Measurements from ENCODE around the gene PDE4D.

PDE4D gene

DNA sequence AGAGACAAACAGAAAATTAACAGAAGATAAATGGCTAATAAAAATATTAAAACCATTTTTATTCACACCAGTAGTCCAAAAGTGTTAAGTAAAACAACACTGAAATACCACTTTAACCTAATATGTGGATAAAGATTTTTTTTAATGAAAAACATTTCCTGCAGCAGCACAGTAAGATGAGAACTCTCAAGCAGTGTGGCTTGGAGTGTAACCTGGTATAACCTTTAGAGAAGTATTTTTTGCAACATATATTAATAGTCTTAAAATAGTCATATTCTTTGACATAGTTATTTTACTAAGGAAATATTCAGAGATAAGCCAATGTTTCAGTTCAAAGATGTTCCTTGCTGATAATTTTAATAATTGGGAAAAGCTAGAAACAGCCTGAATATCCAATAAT lies 644.4 kb downstream of the PDE4D start:
- TF ChIP-seq, protein P1, sequence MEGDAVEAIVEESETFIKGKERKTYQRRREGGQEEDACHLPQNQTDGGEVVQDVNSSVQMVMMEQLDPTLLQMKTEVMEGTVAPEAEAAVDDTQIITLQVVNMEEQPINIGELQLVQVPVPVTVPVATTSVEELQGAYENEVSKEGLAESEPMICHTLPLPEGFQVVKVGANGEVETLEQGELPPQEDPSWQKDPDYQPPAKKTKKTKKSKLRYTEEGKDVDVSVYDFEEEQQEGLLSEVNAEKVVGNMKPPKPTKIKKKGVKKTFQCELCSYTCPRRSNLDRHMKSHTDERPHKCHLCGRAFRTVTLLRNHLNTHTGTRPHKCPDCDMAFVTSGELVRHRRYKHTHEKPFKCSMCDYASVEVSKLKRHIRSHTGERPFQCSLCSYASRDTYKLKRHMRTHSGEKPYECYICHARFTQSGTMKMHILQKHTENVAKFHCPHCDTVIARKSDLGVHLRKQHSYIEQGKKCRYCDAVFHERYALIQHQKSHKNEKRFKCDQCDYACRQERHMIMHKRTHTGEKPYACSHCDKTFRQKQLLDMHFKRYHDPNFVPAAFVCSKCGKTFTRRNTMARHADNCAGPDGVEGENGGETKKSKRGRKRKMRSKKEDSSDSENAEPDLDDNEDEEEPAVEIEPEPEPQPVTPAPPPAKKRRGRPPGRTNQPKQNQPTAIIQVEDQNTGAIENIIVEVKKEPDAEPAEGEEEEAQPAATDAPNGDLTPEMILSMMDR (IDR thresholded peaks at IDR 0.05; ENCODE audit: low read length) = no peak
- TF ChIP-seq EZH2phosphoT487 (IDR thresholded peaks at IDR 0.05; ENCODE audit: low read length) (no peak), EZH2 (optimal IDR thresholded peaks at IDR 0.05; ENCODE audit: low read depth, low read length) (no peak)
- Histone ChIP-seq H3K4me1 (ENCODE audit: low read length) (no peaks in the 10 kb centered on the region), H3K9ac (ENCODE audit: low read length) (no peak overlapping the region), H3K4me3 (ENCODE audit: low read length) (no peak overlapping the region), H3K9me3 (replicated peaks; ENCODE audit: insufficient read depth, low read length) (no peaks in the 10 kb centered on the region), H4K20me1 (ENCODE audit: insufficient read depth, low read length) (no peaks in the 10 kb centered on the region), H2AFZ (ENCODE audit: low read length) (no peak overlapping the region), H3K36me3 (replicated peaks; ENCODE audit: insufficient read depth, low read length) (no peaks in the 10 kb centered on the region), H3K9me2 (replicated peaks; ENCODE audit: insufficient read depth, low read length) (no peaks in the 10 kb centered on the region), H3K27ac (ENCODE audit: low read length) (no peak overlapping the region), H3K79me2 (ENCODE audit: low read length) (no peaks in the 10 kb centered on the region), H3K27me3 (replicated peaks; ENCODE audit: insufficient read depth, low read length) (no peaks in the 10 kb centered on the region), H3K4me2 (ENCODE audit: low read depth, low read length) (no peak overlapping the region), H3F3A (ENCODE audit: insufficient read depth, low read length) (no peaks in the 10 kb centered on the region)
- DNase-seq = no peak

DNA sequence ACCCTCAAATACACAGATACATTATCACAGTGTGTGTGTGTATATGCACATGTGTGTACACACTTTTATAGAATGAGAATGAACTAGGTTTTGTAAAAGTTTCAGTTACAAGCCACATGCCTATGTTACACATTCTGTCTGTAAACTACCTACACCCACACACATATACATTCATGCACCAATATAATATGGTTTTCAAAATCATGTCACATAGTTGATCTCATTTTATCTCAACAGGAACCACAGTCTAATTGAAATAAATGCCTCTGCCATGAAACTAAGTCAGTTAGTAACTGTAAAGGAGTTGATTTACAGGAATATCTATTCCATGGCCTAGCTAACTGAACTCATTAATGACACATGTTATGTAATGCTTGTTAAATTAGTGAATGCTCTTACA lies 646.6 kb downstream of the PDE4D start:
- Histone ChIP-seq H3K27ac (ENCODE audit: low read length) (no peak overlapping the region), H4K20me1 (ENCODE audit: insufficient read depth, low read length) (no peaks in the 10 kb centered on the region), H3K79me2 (ENCODE audit: low read length) (no peaks in the 10 kb centered on the region), H2AFZ (ENCODE audit: low read length) (no peak overlapping the region), H3K4me1 (ENCODE audit: low read length) (no peaks in the 10 kb centered on the region), H3F3A (ENCODE audit: insufficient read depth, low read length) (no peaks in the 10 kb centered on the region), H3K9ac (ENCODE audit: low read length) (no peak overlapping the region), H3K9me2 (replicated peaks; ENCODE audit: insufficient read depth, low read length) (no peaks in the 10 kb centered on the region), H3K4me3 (ENCODE audit: low read length) (no peak overlapping the region), H3K36me3 (replicated peaks; ENCODE audit: insufficient read depth, low read length) (no peaks in the 10 kb centered on the region), H3K27me3 (replicated peaks; ENCODE audit: insufficient read depth, low read length) (no peaks in the 10 kb centered on the region), H3K4me2 (ENCODE audit: low read depth, low read length) (no peak overlapping the region), H3K9me3 (replicated peaks; ENCODE audit: insufficient read depth, low read length) (no peaks in the 10 kb centered on the region)
- TF ChIP-seq EZH2 (optimal IDR thresholded peaks at IDR 0.05; ENCODE audit: low read depth, low read length) (no peak), EZH2phosphoT487 (IDR thresholded peaks at IDR 0.05; ENCODE audit: low read length) (no peak)
- TF ChIP-seq, protein P1 (IDR thresholded peaks at IDR 0.05; ENCODE audit: low read length) = no peak
- DNase-seq = no peak

DNA sequence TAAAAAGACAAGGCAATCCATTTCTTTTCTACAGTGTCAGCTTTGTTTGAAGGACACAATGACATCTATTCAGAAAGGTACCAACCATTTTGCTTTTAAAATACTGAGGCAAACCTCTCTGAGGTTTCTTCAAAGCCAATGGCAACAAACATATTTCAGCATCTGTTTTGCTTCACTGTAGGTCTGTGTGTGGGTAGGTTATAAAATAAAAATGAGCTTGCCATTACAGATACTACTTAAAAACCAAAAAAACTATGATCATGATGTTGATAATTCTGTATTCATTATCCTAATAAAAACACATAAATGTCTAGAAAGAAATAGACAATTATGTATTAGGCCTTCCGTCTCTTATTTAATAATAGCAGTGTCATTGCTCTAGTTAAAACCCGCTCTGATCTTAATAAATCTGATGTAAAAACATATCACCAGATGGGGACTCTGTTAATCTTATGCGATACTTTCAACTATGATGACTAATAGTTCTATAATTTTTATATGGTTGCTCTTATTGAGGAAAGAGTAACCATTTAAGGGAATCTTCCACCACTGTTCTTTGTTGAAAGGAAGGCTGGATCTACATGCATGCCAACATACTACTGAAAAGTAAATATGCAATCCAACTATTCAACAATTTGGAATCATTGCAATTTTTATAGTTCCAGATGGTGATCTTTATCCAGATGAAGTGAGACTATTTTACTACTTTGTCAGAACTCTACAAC lies 647.2 kb downstream of the PDE4D start:
- Histone ChIP-seq H3K4me1 (ENCODE audit: low read length) (no peaks in the 10 kb centered on the region), H3K79me2 (ENCODE audit: low read length) (no peaks in the 10 kb centered on the region), H3K4me3 (ENCODE audit: low read length) (no peak overlapping the region), H3K36me3 (replicated peaks; ENCODE audit: insufficient read depth, low read length) (no peaks in the 10 kb centered on the region), H3F3A (ENCODE audit: insufficient read depth, low read length) (no peaks in the 10 kb centered on the region), H3K4me2 (ENCODE audit: low read depth, low read length) (no peak overlapping the region), H3K27ac (ENCODE audit: low read length) (no peak overlapping the region), H3K27me3 (replicated peaks; ENCODE audit: insufficient read depth, low read length) (no peaks in the 10 kb centered on the region), H3K9me3 (replicated peaks; ENCODE audit: insufficient read depth, low read length) (no peaks in the 10 kb centered on the region), H3K9me2 (replicated peaks; ENCODE audit: insufficient read depth, low read length) (no peaks in the 10 kb centered on the region), H3K9ac (ENCODE audit: low read length) (no peak overlapping the region), H4K20me1 (ENCODE audit: insufficient read depth, low read length) (no peaks in the 10 kb centered on the region), H2AFZ (ENCODE audit: low read length) (no peak overlapping the region)
- DNase-seq = no peak
- TF ChIP-seq, protein P1 (IDR thresholded peaks at IDR 0.05; ENCODE audit: low read length) = no peak
- TF ChIP-seq EZH2 (optimal IDR thresholded peaks at IDR 0.05; ENCODE audit: low read depth, low read length) (no peak), EZH2phosphoT487 (IDR thresholded peaks at IDR 0.05; ENCODE audit: low read length) (no peak)

Measured in MM.1S (cell line).